ENCODE data around the gene KIZ.

The KIZ gene

DNA sequence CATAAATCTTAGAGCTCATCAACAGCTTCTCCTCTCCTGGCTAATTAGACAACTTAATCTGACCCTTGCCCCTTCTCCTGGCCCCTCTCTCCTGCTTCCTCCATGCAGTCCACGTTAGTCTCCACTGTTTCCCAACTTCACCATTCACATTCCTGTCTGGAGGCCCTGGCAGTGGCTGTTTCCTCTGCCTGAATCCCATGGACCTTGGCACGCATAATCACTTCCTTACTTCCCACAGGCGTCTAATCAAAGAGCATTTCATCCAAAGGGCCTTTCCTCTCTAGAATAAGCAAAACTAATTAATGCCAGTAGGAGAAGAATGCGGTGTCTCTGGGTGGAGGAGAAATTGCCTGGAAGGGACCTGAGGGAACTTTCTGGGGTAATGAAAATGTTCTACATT is 160.9 kb downstream of the KIZ start:
- no peaks in the 10 kb centered on the region for H3K9me3 ChIP-seq (ENCODE audit: low read depth, low read length)
- DNase-seq (ENCODE audit: low read depth, low spot score): no peak
- H3K36me3 ChIP-seq (ENCODE audit: insufficient read depth, low read length): no peaks in the 10 kb centered on the region
- no peak overlapping the region for H3K9ac ChIP-seq (ENCODE audit: insufficient read length)
- no peak for TF ChIP-seq EZH2 (IDR thresholded peaks at IDR 0.05)
- no peak for TF ChIP-seq POLR2AphosphoS5 (IDR thresholded peaks at IDR 0.05; ENCODE audit: borderline replicate concordance, low read depth, low read length)
- no peak for TF ChIP-seq FOXP2 (optimal IDR thresholded peaks at IDR 0.05; ENCODE audit: control extremely low read depth, extremely low read length, insufficient read depth)
- no peak overlapping the region; the same call in 1 of the 2 replicates for H3K27ac ChIP-seq
- no peak overlapping the region for H3K4me3 ChIP-seq

DNA sequence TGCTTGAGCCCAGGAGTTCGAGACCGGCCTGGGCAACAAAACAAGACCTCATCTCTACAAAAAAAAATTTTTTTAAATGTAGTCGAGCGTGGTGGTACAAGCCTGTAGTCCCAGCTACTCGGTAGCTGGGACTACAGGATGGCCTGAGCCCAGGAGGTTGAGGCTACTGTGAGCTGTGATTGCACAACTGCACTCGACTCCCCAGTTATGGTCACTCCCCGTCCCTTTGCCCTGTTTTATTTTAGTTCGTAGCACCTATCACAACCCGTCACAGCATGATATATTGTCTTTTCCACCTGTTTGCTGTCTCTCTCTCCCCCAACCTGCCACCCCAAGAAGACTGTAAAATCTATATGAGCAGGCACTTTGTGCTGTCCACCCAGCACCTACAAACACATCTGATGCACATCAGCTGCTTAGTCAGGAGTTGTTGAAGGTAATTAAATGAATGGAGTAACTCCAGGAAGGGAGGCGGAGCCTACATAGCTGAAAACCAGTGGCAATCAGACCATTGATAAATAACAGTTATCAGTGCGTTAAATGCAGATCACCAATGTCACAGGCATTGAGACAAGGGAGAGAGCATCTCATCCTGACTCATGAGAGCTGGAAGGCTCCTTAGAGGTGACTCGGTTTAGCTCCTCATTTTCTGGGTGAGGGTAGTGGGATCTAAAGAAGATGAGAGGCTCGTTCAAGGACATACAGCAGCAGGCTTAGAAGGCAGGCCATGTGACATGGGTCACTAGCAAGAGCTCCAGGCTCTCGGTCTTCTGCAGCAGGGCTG is 162.9 kb downstream of the KIZ start:
- no peak for DNase-seq (ENCODE audit: low read depth, low spot score)
- no peak overlapping the region for H3K4me3 ChIP-seq
- no peaks in the 10 kb centered on the region for H3K36me3 ChIP-seq (ENCODE audit: insufficient read depth, low read length)
- no peak overlapping the region for H3K9ac ChIP-seq (ENCODE audit: insufficient read length)
- no peak overlapping the region for H3K27ac ChIP-seq
- H3K9me3 ChIP-seq (ENCODE audit: low read depth, low read length): no peaks in the 10 kb centered on the region
- no peak for TF ChIP-seq FOXP2 (optimal IDR thresholded peaks at IDR 0.05; ENCODE audit: control extremely low read depth, extremely low read length, insufficient read depth)
- TF ChIP-seq POLR2AphosphoS5 (IDR thresholded peaks at IDR 0.05; ENCODE audit: borderline replicate concordance, low read depth, low read length): no peak
- TF ChIP-seq EZH2 (IDR thresholded peaks at IDR 0.05): no peak

DNA sequence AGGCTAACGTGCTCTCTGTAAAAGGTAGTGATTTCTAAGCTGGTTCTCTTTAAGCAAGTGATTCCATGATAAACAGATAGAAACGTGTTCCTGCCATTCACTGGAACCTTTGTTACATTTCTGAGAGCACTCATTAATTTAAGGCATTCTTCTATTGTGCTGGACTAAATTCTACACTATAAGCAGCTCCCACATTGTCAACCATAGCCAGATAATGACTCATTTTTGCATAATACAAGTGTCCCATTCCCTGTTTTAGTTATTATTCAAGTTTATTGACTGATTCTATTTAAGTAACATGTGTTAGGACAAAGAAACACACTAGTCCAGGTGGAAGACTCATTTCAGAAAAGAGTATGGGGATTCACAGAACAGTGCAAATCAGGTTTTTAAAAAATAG is 163.8 kb downstream of the KIZ start:
- Histone ChIP-seq H3K9ac (ENCODE audit: insufficient read length) (no peak overlapping the region), H3K9me3 (ENCODE audit: low read depth, low read length) (no peaks in the 10 kb centered on the region), H3K27ac (no peak overlapping the region), H3K36me3 (ENCODE audit: insufficient read depth, low read length) (no peaks in the 10 kb centered on the region), H3K4me3 (no peak overlapping the region)
- DNase-seq (ENCODE audit: low read depth, low spot score): no peak
- TF ChIP-seq POLR2AphosphoS5 (IDR thresholded peaks at IDR 0.05; ENCODE audit: borderline replicate concordance, low read depth, low read length) (no peak), FOXP2 (optimal IDR thresholded peaks at IDR 0.05; ENCODE audit: control extremely low read depth, extremely low read length, insufficient read depth) (no peak), EZH2 (IDR thresholded peaks at IDR 0.05) (no peak)

DNA sequence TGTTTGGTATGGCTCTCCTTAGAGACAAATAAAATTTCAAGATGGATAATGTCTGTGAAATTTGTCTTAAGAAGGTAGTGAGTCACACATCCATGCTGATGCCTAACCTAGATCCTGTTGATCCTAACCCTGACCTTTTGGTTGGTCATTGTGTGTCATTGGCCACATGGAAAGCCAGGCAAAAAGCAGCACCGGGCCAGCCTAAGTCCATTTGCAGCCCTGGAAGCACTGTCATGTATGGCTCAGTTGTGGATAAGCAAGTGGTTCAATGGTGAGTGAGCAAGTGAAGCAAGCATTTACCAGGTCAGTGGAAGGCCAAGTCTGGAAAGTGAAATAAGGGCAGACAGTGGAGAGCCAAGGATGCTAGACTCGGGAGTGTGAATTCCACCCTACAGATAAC is 165.1 kb downstream of the KIZ start:
- no peak for TF ChIP-seq FOXP2 (optimal IDR thresholded peaks at IDR 0.05; ENCODE audit: control extremely low read depth, extremely low read length, insufficient read depth)
- no peaks in the 10 kb centered on the region for H3K9me3 ChIP-seq (ENCODE audit: low read depth, low read length)
- no peak overlapping the region for H3K9ac ChIP-seq (ENCODE audit: insufficient read length)
- H3K36me3 ChIP-seq (ENCODE audit: insufficient read depth, low read length): no peaks in the 10 kb centered on the region
- DNase-seq (ENCODE audit: low read depth, low spot score): no peak
- H3K4me3 ChIP-seq: no peak overlapping the region
- no peak overlapping the region for H3K27ac ChIP-seq

DNA sequence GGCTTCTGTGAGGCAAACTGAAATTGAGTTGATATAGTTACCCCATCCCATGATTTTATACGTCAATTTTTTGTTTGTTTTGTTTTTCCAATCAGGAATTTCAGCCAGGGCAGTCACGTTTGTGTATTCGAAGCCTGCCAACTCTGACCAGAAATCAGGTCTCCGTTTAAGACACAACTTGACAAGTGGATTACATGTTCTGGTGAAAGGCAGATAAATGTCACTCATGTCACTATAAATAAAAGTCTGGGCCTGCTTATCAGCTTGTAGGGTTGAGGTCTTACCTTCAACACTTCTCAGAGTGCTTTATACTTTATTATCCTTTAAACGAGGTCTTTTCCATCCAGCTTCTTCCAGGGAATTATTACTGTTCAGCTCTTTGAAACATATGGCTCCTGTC is 168.9 kb downstream of the KIZ start:
- H3K9ac ChIP-seq (ENCODE audit: insufficient read length): no peak overlapping the region
- no peak overlapping the region for H3K4me3 ChIP-seq
- H3K9me3 ChIP-seq (ENCODE audit: low read depth, low read length): no peaks in the 10 kb centered on the region
- no peaks in the 10 kb centered on the region for H3K36me3 ChIP-seq (ENCODE audit: insufficient read depth, low read length)
- no peak for TF ChIP-seq EZH2 (IDR thresholded peaks at IDR 0.05)
- TF ChIP-seq FOXP2 (optimal IDR thresholded peaks at IDR 0.05; ENCODE audit: control extremely low read depth, extremely low read length, insufficient read depth): no peak
- no peak for TF ChIP-seq POLR2AphosphoS5 (IDR thresholded peaks at IDR 0.05; ENCODE audit: borderline replicate concordance, low read depth, low read length)
- DNase-seq (ENCODE audit: low read depth, low spot score): no peak
- H3K27ac ChIP-seq: no peak overlapping the region

All from SK-N-MC (cell line).